A549 treated with CORT108297 at 1 μM for 4 hours (cell line): ENCODE measurements around the gene CEL. TPM values are rescaled to one million over a fixed set of nuclear protein-coding genes. Genes with fewer than 3 reads are reported as not detected.

Experiments
- total RNA-seq: library from RNA; stranded (reverse); fragments of 200-300 nt; extraction: Qiagen RNA extraction; gene quantifications from 5 replicates; pipeline ENCODE4 v1.2.3, GENCODE V29; 2022

The CEL gene
- total RNA-seq: 0.50 to 0.75 TPM (median 0.65 TPM) in 5 replicates

GRCh38 chr9:133061764-133062145, at the start of gene CEL:
TSS of gene CEL (plus strand) at chr9:133061981. CDS start at chr9:133062003, 22 bp downstream.

GRCh38 chr9:133030317-133031129, 31.3 kb upstream of the CEL start, which contains the start of gene GTF3C5:
TSS of gene GTF3C5 (plus strand) at chr9:133030997. CDS start at chr9:133031012, 15 bp downstream.

Other genes starting within 250 kb of the CEL start
- 0.81 to 1.4 TPM (median 0.96 TPM) in 5 replicates for gene AK8, start 183.7 kb upstream of the CEL start, total RNA-seq
- 4.8 to 5.2 TPM (median 5.1 TPM) in 5 replicates for gene SPACA9, start 183.1 kb upstream of the CEL start, total RNA-seq
- 14.9 to 19.5 TPM (median 16.1 TPM) in 5 replicates for gene TSC1, start 117.4 kb upstream of the CEL start, total RNA-seq
- 0.03 to 0.14 TPM (median 0.12 TPM) in 3 of 5 replicates, not detected in the others for gene GFI1B, start 83.3 kb upstream of the CEL start, total RNA-seq
- 56.9 to 72.3 TPM (median 67.6 TPM) in 5 replicates for gene GTF3C5, start 31.0 kb upstream of the CEL start, total RNA-seq
- gene RALGDS, start 59.3 kb downstream of the CEL start, total RNA-seq: 18.7 to 29.5 TPM (median 28.0 TPM) in 5 replicates
- gene GBGT1, start 101.9 kb downstream of the CEL start, total RNA-seq: 1.3 to 3.0 TPM (median 2.6 TPM) in 5 replicates
- not detected in 5 replicates for gene OBP2B, start 147.3 kb downstream of the CEL start, total RNA-seq
- gene ABO, start 213.2 kb downstream of the CEL start, total RNA-seq: not detected in 5 replicates